Hematopoietic multipotent progenitor cell treated with erythropoietin and hydrocortisone succinate and interleukin-3 and kit ligand, for 4 days (in vitro differentiated cells): Measurements from ENCODE around the gene ALDH16A1.
A peak's percentile ranks its signal among the peaks of the same experiment; 100 is the strongest.

Experiments
- DNase-seq: peaks from one replicate; pipeline ENCODE4 v3.0.0-alpha.2; 2015

ALDH16A1 gene

DNA sequence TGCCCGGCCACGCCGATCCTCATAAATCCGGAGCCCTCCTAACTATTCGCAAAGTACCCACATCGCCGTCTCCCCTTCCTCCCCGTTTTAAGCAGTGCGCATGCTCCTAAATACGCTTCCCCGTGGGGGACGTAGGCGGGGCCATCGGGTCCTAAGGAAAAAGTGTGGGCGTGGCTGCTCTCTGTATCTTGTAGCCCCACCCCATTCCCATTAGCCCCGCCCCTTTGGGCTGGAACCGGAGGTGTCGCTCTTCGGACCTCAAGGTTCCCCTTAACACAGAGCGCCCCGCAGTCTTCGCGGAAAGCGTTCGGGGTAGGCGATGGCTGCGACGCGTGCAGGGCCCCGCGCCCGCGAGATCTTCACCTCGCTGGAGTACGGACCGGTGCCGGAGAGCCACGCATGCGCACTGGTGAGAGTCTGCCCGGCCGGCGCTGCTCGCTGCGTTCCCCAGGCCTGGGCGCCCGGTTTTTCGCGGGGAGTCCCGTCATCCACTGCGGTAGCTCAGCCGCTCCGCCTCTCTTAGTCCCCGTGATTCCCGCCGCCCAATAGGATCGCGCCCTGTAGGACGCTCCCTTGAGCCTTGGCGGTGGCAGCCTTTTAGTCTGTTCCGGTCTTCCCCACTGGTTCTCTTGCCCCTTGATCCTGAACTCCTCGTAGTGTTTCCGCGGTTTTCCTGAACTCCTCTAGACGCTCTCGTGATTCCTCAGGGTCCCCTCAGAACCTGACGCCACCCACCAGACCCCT, at the start of gene ALDH16A1:
TSS of gene ALDH16A1 (plus strand) at position 213 of the 744 bp plus-strand sequence. CDS start at position 320, 107 bp downstream.
- peak; percentile 99 for DNase-seq

DNA sequence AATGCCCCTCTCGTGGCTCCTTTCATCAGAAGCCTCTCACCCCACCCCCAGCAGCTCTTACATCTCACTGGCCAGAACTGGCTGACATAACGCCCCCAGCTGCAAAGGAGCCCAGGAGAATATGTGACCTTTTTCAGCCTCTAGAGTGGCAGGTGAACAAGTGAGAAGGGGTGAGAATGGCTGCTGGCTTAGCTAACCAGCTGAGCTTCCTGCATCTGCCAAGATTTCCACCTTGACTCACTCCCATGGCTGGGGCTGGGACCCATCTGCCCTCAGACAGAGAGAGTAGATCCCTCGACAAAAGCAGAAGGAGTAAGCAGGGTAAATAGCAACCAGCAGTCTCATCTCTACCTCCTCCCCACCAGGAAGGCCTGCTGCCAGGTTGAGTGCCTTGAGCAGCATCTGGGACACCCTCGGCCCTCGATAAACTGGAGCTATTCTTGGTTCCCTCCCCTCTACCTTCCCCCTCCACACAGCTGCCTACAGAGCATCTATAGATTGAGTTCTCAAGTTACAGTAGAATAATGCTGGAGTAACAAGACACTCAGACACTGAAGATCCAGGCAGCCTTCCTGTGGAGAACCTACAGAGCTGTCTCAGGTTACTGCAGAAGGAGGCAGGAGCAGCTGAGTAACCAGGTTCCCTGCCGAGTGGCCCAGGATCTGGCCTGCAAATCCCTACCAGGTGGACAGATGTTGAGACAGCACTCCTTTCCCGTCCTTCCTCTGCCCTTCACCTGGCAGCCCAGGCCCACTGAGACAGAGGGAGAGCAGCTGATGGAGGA, 49.4 kb upstream of the ALDH16A1 start:
- DNase-seq, result no peak

DNA sequence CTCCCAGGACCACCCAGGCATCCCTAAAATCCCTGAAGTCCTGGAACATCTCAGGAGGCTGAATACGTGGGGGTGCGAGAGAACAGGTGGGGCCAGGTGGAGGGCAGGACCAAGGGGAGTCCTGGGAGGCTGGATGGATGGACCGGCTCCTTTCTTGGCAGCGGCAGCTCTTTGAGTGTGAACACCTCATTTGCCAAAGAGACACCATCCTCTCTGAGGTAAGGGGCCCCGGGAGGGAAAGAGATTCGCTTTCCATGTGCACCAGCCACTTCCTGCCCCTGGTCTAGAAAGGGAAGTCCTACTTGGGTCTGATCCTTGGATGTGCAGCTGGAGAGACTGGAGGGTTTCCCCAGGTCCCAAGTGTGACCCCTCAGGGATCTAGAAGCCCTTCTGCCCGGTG, 45.9 kb upstream of the ALDH16A1 start:
- no peak for DNase-seq

DNA sequence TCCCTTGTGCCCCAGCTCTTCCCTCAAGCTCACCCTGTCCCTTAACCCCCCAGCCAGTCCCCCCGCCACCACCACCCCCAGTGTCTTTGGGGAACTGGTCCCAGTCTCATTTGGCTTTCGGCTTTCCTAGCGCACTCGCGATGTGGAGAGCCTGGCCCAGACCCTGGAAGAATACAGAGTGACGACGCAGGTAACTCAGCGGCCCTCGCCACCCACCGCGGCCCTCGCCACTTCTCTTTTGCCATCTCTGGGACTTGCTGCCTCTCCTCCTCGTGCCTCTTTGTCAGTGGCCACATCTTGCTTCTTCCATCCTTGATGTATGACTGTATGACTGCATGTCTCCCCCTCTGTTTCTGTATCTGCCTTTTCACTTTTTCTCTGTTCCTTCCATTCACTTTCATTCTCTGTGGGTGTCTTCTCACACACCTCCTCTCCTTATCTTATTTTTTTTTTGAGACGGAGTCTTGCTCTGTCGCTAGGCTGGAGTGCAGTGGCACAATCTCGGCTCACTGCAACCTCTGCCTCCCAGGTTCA, 45.5 kb upstream of the ALDH16A1 start:
- no peak for DNase-seq

DNA sequence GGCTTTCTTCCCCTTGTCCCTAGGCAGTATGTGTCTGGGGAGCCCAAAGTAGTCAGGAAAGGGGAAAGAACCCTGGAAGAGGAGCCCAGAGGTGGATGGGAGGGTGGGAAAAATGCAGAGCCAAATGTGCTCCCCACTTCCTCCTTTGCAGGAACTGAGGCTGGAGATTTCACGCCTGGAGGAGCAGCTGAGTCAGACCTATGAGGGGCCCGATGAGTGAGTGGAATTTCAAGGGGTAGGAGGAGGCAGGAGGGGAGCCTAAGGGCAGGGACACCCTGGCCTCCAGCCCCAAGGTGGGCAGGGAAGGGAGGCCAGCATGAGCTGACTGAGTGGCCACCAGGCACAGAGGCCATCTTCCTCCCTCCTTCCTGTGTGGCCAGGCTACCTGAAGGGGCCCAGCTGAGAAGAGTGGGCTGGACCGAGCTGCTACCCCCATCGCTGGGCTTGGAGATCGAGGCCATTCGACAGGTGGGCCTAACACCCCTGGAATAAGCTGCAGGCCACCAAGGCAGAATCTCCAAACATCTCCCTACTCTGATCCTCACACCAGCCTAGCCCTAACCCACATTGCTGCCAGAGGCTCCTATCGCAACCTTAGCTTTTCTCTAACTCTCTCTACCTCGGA, 44.1 kb upstream of the ALDH16A1 start:
- DNase-seq, result no peak

DNA sequence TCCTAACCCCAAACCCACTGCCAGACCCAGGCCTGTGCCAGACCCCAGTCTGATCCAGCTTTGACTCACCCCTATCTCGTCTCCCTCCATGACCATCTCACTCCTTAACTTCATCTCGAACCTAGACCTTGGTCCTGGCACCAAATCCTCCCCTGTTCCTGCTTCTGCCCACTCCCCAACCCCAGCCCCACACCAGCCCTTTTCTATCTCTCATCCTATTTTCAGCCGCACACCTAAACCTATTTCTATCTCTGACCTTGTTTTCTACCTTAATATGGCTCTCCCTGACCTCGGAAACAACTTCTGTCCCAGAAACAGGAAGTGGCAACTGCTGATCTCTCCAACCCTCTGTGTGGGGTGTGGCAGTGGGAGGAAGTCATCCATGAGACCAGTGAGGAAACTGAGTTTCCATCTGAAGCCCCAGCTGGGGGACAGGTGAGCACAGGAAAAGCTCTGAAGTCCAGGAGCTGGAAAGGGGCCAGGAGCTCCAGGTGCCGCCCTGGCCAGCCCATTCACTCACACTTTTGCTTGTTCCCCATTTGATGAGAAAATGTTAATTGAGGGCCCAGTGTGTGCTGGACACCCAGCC, 43.5 kb upstream of the ALDH16A1 start:
- peak; percentile 74 for DNase-seq

DNA sequence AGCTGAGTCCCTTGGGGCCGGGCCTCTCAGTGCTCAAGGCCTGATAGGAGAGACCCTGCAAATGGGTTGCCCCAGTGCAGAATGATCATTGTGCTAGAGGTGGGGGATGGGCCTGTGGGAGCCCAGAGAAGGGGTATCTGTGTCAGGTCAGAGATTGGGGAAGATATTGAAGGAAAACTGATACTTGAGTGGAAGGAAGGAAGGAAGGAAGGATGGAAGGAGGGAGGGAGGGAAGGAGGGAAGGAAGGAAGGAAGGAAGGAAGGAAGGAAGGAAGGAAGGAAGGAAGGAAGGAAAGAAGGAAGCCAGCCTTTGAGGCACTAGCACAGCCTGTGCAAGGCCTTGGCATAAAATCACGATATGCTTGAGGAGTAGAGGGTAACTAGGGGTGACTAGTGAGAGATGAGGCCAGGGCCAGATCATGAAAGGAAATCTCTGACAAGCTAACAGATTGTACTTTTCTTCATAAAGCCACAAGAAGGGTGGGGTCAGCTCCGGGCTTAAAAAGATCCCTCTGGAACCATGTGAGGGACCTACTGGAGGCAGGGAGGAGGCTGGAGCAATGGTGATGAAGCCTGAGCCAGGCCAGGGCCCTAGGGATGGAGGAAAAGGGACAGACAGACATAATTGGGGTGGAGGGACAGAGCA, 41.2 kb upstream of the ALDH16A1 start:
- DNase-seq, result no peak

DNA sequence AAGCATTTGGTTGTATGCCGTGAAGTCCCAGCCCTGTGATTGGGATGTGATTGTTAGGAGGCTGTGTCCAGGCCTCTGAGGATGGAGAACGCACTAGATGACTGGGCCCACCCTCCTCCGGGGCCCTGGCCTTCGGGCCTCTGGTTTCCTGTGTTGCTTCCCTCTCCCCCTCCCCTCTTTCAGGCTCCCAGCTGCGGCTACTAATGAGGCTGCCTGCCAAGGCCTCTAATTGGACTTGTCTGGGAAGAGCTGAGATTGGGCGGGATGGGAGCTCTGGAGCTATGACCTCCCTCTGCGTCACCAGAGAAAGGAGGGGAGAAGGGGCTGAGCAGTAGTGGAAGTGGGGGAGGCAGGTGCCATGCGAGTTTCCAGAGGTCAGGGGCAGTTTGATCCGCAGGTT, 39.7 kb upstream of the ALDH16A1 start:
- no peak for DNase-seq

DNA sequence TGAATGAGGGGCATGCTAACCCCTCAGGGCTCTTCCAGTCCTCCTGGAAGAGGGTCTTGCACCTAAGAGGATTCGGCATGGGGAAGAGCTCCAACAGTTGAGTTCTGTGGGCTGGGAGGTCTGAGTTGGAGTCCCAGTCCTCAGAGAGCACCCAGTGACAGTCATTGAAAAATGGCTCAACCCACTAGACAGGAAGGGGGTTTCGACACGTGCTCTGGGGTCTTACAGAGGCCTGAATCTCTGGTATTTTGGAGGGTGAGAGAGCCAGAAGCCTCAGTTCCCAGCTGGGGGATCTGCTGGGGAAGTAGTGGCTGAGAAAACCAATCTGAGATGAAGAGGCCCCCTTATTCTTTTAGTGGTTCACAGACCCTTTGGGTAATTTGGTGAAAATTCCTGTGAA, 38.8 kb upstream of the ALDH16A1 start:
- no peak for DNase-seq

DNA sequence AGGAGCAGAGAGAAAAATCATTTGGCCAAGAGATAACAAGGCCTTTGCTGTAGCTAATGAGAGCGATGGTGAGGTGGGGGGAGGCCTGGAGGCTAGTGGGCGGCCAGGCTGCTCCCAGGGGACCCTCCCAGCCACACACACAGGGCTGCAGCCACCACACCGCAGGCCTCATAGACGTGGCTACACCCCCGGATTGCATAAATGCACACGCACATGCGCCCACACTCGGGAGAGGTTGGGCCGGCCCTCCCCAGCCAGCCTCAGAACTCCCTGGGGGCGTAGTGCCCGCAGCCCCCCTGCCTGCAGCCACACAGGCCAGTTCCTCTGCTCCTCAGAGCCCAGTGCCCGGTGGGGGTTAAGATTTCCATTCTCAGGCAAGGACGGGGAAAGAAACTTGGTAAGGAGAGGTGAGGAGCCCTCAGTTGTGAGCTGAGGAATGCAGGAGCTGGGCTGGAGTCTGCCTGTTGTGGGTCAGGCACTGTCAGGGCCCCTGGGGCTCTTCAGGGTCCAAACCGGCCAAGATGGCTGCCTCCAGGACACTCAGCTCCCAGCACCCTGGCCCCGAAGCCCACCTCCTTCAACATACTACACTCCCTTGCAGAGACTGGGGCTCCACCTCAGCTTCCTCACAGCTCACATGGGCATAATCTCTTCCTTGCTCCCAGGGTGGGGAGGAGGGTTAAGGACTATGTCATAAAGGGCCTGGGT, 37.8 kb upstream of the ALDH16A1 start:
- DNase-seq, result no peak

DNA sequence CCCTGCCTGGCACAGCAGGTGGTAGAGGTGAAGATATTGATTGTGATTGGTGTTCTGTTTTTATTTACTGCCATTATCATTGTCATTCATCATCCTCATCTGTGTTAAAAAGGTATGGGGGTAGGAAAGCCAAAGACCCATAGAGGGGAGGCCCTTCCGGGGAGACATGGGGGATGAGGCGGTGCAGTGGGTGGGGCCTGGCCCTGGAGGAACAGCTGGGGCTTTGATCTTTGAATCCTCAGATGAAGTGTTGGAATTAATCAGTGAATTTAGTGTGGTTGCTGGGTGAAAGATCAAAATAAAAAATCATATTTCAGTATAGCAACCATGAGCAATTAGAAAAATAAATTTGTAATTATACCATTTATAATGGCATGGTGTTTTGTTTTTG, 37.2 kb upstream of the ALDH16A1 start:
- DNase-seq, result no peak

DNA sequence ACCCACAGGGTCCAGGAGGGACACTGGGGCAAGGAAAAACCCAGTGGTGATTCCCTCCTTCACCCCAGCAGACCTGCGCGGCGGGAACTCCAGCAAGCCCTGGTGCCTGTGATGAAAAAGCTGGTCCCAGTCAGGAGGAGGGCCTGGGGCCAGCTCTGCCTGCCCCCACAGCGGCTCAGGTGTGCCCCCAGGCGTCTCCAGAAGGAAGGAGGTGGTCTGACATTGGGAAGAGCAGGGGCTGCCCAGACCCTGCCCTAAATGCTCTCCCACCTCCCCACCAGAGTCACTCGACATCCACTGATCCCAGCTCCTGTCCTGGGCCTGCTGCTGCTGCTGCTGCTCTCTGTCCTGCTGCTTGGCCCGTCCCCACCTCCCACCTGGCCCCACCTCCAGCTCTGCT, 35.9 kb upstream of the ALDH16A1 start:
- no peak for DNase-seq

DNA sequence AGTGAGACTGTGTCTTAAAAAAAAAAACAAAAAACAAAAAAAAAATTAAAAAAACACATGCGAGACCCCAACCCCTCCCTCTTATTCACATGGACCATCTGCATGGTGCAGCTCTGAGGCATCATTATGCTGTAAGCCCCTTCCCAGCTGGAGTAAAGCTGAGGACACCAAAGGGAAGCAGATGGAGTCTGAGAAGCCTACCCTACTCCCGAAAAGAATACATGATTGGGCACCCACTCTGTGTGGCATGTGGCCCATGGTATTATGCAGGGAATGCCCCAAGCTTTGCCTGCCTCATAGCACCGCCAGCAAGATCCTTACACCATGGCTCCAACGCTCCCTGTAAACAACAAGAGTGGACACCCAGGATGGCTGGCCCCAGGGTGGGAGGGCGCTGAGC, 34.5 kb upstream of the ALDH16A1 start:
- no peak for DNase-seq

DNA sequence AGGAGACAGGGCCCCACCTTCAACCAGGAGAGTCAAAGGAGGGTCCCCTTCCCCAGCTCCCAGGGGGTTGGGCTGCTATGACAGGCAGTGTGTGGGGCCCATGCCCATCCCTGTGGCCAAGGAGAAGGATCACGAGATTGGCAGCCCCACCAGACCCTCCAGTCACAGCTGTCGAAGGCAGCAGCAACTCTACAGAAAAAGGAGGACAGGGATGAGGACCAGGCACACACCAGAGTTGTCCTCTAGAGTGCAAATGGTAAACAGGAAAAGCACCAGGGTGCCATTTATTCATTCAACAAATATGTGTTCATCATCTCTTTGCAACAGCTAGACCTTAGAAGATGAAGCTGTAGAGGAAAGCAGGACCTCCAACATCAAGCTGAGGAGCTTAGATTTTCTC, 33.9 kb upstream of the ALDH16A1 start:
- DNase-seq, result no peak

DNA sequence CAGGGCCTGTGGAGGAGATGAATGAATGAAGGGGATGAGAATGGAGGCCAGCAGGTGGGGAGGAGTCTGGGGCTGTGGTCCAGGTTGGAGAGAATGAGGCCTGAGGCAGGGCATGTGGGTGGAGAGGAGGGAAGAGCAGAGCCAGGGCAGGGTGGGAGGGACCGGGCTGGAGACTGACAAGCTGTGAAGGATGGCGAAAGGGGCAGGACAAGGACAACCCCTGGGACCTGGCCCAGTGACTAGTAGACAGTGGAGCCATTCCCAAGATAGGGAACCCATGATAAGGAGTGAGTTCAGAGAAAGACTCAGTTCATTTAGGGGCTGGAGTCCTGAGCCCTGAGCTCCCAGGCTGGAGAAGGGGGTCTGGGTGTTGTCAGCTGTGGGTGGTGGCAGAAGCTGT, 32.8 kb upstream of the ALDH16A1 start:
- DNase-seq, result no peak

DNA sequence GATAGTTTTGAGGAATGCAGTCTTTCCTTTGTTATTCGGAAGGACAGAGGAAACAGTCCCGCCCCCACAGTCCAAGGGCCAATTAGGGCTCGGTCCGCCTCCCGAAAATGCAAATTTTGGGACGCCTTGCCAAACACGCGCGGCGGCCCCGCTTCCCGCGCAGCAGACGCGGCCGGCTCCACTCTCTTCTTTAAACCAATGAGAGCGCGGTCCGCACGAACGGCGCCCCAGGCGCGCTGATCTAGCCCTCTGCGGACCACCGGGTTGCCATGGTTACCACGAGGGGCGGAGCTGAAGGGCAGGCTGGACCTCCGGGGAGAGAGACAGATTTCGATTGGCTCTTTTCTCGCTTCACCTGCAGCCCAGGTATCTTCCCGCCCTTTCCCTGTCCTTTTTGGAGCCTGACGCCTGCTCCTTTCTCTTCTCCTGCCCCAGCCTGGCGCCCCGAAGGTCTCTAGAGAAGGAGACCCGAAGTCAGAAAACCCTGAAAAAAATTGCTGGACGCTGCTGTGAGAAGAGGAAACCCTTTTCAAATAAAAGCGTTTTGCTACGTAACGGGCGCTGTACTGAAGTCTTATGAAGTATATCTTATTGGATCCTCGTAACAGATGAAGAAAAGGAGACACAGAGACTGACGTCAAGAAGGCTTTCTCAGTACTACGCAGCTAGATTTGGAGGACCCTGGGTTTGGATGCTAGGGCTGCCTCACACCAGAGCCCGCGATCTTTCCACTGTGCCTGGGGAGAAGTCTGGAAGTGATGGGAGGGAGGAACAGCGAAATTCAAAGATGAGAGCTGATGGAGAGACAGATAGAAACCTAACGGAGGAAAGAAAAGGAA, 31.8 kb upstream of the ALDH16A1 start:
- DNase-seq, result peak; percentile 83

DNA sequence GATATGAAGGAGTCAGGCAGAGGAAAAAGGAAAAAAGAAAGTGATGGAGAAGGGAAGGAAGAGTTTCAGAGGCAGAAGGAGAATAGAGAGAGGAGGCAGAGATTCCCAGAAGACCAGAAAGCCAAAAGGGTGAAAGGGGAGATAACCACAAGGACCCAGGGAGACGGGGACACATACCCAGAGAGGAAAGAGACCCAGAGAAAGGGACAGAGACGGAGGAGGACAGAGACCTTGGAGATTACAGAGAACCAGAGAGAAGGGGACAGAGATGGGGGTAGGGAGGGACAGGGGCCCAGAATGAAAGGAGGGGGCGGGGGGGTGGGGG, 31.2 kb upstream of the ALDH16A1 start:
- DNase-seq, result no peak

DNA sequence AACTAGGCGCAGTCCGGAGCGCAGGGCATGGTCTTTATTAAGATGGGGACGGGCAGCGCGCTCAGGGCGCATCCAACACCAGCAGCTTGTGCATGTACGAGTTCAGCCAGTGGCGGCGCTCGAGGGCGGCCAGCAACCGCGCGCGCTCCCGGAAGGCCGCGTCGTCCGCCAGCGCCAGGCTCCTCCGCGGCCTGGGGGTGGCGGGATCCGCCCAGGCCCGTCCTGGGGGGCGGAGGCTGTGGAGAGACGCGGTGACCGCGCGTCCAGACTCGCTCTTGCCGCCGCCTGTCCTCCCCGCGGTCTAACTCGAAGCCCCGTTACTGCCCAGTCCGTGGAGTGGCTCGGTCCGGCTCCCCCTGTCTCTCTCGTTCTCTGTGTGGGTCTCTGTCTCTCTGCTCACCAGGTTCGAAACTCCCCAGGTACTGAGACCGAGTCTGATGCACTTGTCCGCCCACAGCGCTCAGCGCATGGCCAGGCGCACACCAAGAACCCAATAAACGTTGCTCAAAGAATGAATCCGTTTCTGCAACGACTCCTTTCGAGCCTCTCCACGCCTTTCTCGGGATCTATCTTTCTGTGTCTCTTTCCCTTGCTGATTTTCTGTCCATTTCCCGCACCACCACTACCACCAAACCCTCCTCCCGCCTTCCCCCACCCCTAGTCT, 30.5 kb upstream of the ALDH16A1 start:
- DNase-seq, result peak; percentile 73

DNA sequence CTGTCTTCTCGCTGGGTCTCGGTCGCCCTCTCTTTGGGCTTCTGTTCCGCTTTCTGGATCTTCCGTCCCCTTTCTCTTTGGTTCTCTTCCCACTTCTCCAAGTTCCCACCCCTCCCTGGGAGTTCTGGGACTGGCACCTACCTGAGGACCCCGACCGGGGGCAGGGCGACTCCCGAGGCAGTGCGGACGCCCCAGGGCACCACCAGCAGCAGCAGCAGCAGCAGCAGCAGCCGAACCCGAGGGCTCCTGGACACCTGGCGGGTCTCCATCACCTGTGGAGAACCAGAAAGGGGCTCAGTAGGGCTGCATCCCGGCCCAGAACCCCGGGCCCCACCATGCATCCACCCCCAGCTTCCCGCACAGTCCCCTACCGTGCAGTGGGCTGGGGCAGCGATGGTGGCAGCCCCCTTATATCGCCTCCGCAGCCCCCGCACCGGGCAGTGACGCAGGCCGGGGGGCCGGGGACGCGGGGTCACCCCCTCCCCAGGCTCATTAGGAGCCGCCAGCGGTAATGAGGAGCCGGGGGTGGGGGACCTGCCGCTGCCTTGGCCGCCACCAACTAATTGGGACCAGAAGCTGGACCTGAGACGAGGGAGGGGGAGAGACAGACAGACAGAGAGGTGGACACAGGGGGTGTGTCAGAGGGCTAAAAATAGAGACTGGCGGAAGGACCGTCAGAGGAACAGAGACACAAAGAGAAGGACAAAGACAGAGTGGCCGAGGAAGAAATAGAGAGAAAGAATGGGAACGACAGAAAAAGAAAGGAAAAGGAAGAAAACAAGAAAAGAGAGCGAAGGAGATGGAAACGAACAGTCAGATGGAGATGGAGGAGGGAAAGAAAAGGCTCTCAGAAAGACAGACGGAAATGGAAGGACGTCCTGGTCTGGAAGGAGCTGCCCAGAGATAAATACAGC, 29.7 kb upstream of the ALDH16A1 start, which contains the start of gene PTH2:
TSS of gene PTH2 (minus strand) at position 371 of the 914 bp plus-strand sequence. CDS start at position 269, 102 bp downstream.
- DNase-seq, result no peak

DNA sequence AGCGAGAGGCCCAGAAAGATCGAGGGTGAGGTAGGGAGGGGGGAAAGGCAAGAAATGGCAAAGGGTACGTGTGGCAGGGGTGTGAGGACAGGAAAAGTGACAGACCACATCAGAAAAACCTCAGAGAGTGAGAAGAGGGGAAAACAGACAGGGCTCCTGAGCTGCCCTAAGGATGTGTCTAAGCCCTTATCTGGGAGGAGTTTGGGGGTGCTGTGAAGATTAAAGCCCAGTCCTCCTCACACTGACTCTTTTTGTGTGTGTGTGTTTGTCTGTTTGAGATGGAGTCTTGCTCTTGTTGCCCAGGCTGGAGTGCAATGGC, 29.1 kb upstream of the ALDH16A1 start:
- no peak for DNase-seq
